Mesenchymal stem cell (in vitro differentiated cells and primary cell): ENCODE measurements around the gene RIMKLB.

Experiments used
- DNase-seq: peaks from one replicate; pipeline ENCODE4 v3.0.0-alpha.2; 2013
- H2AFZ ChIP-seq: one replicate; pipeline ENCODE4 v1.6.1; 2013; ENCODE audit warnings: low read depth, mild to moderate bottlenecking, control low read depth, inconsistent platforms, low read length, moderate library complexity
- H2AK5ac ChIP-seq: 2 replicates; pipeline ENCODE4 v1.6.1; 2013; ENCODE audit warnings: low read length, moderate library complexity, mild to moderate bottlenecking, inconsistent platforms; ENCODE audit not compliant: severe bottlenecking
- H2BK120ac ChIP-seq: one replicate; pipeline ENCODE4 v1.6.1; 2013; ENCODE audit warnings: low read depth, mild to moderate bottlenecking, inconsistent platforms, low read length, moderate library complexity
- H2BK12ac ChIP-seq, 2 experiments: one replicate each; pipeline ENCODE4 v1.6.1; 2013; ENCODE audit warnings: inconsistent platforms in 2 of 2, low read length in 2 of 2, mild to moderate bottlenecking in 2 of 2, moderate library complexity in 2 of 2, control low read depth in 1 of 2
- H2BK15ac ChIP-seq: one replicate; pipeline ENCODE4 v1.6.1; 2013; ENCODE audit warnings: mild to moderate bottlenecking, low read depth, inconsistent platforms; ENCODE audit not compliant: poor library complexity, severe bottlenecking
- H2BK5ac ChIP-seq: 2 replicates; pipeline ENCODE4 v1.6.1; 2013; ENCODE audit warnings: low read depth, mild to moderate bottlenecking, low read length, control low read depth, inconsistent platforms; ENCODE audit not compliant: poor library complexity, severe bottlenecking
- H3K14ac ChIP-seq, 2 experiments: one replicate each; pipeline ENCODE4 v1.6.1; 2013; ENCODE audit warnings: inconsistent platforms in 2 of 2, low read length in 2 of 2, control low read depth in 1 of 2, mild to moderate bottlenecking in 1 of 2, moderate library complexity in 1 of 2
- H3K18ac ChIP-seq, 2 experiments: one replicate each; pipeline ENCODE4 v1.6.1; 2013; ENCODE audit warnings: inconsistent platforms in 2 of 2, low read length in 2 of 2, control low read depth in 1 of 2, low read depth in 1 of 2, mild to moderate bottlenecking in 1 of 2
- H3K23ac ChIP-seq, 2 experiments: one replicate each; pipeline ENCODE4 v1.6.1; 2013; ENCODE audit warnings: inconsistent platforms in 2 of 2, low read length in 2 of 2, mild to moderate bottlenecking in 2 of 2, moderate library complexity in 2 of 2, control low read depth in 1 of 2
- H3K27ac ChIP-seq: 2 replicates; pipeline ENCODE4 v1.5.1; 2013; ENCODE audit warnings: mild to moderate bottlenecking, moderate library complexity, low read length, control low read depth, inconsistent platforms; ENCODE audit not compliant: poor library complexity, severe bottlenecking
- H3K27me3 ChIP-seq, 2 experiments: 2 replicates each; pipeline versions ENCODE4 v1.6.1 to v1.7.0; 2013; ENCODE audit warnings: low read length in 2 of 2, mild to moderate bottlenecking in 2 of 2, moderate library complexity in 2 of 2, control low read depth in 1 of 2, inconsistent platforms in 1 of 2; ENCODE audit not compliant: control insufficient read depth in 1 of 2, insufficient read depth in 1 of 2
- H3K36me3 ChIP-seq, 2 experiments: 2 replicates each; pipeline versions ENCODE4 v1.6.1 to v1.7.0; 2013; ENCODE audit warnings: low read length in 2 of 2, control low read depth in 1 of 2, inconsistent platforms in 1 of 2, low read depth in 1 of 2, mild to moderate bottlenecking in 1 of 2; ENCODE audit not compliant: insufficient read depth in 2 of 2, control insufficient read depth in 1 of 2
- H3K4ac ChIP-seq, 2 experiments: one replicate each; pipeline ENCODE4 v1.6.1; 2013; ENCODE audit warnings: inconsistent platforms in 2 of 2, low read length in 2 of 2, mild to moderate bottlenecking in 2 of 2, moderate library complexity in 2 of 2, control low read depth in 1 of 2, low read depth in 1 of 2
- H3K4me1 ChIP-seq: 2 replicates; pipeline ENCODE4 v1.6.1; 2013; ENCODE audit warnings: low read depth, low read length, control low read depth; ENCODE audit not compliant: control insufficient read depth, insufficient read depth
- H3K4me2 ChIP-seq: 2 replicates; pipeline ENCODE4 v1.6.1; 2013; ENCODE audit warnings: low read length, mild to moderate bottlenecking, inconsistent platforms; ENCODE audit not compliant: poor library complexity, severe bottlenecking
- H3K4me3 ChIP-seq, 2 experiments: 2 replicates each; pipeline versions ENCODE4 v1.5.1 to v1.7.0; 2013; ENCODE audit warnings: low read length in 2 of 2, mild to moderate bottlenecking in 2 of 2, control low read depth in 1 of 2, low read depth in 1 of 2; ENCODE audit not compliant: insufficient read depth in 1 of 2
- H3K79me1 ChIP-seq: replicated peaks from 2 replicates; pipeline ENCODE4 v1.6.1; 2013; ENCODE audit warnings: mild to moderate bottlenecking, control low read depth, low read length, inconsistent platforms; ENCODE audit not compliant: poor library complexity, severe bottlenecking
- H3K9ac ChIP-seq: 2 replicates; pipeline ENCODE4 v1.7.0; 2013; ENCODE audit warnings: mild to moderate bottlenecking, low read length, moderate library complexity
- H3K9me3 ChIP-seq: 2 replicates; pipeline ENCODE4 v1.7.0; 2013; ENCODE audit warnings: mild to moderate bottlenecking, low read length; ENCODE audit not compliant: control insufficient read depth
- H4K8ac ChIP-seq: one replicate; pipeline ENCODE4 v1.6.1; 2013; ENCODE audit warnings: inconsistent platforms, mild to moderate bottlenecking, low read length, moderate library complexity
- H4K91ac ChIP-seq: one replicate; pipeline ENCODE4 v1.6.1; 2013; ENCODE audit warnings: mild to moderate bottlenecking, low read length, inconsistent platforms
- WGBS: methylation state at CpG from one replicate; pipeline ENCODE4 v1.1.7; 2013; ENCODE audit warnings: mixed read lengths; 5-methylcytosine and 5-hydroxymethylcytosine counted together

Gene RIMKLB

GRCh38 chr12:8779281-8779680, 81.5 kb downstream of the RIMKLB start:
- no peak for DNase-seq
- no peaks in the 10 kb centered on the region for H3K9me3 ChIP-seq
- 97% methylated on average over 4 of the region's 4 CpGs for WGBS

GRCh38 chr12:8779862-8780261, 82.1 kb downstream of the RIMKLB start:
- no peak overlapping the region for H3K23ac ChIP-seq
- no peak overlapping the region for H2AK5ac ChIP-seq
- no peak overlapping the region for H2BK15ac ChIP-seq
- H3K4ac ChIP-seq, result no peak overlapping the region
- no CpG with 5 or more reads among the region's 2 CpGs for WGBS
- H2BK12ac ChIP-seq, result no peak overlapping the region
- H3K4me2 ChIP-seq, result no peak overlapping the region
- no peak overlapping the region for H3K4me3 ChIP-seq
- H3K27me3 ChIP-seq, result no peaks in the 10 kb centered on the region
- H2AFZ ChIP-seq, result no peak overlapping the region
- no peak overlapping the region for H3K27ac ChIP-seq
- no peak overlapping the region for H4K8ac ChIP-seq
- H3K4me1 ChIP-seq, result peaks cover 2% of the 10 kb centered on the region
- no peak overlapping the region for H4K91ac ChIP-seq
- no peak overlapping the region for H2BK120ac ChIP-seq
- H3K79me1 ChIP-seq, result peaks cover 7% of the 10 kb centered on the region
- no peaks in the 10 kb centered on the region for H3K9me3 ChIP-seq
- H3K18ac ChIP-seq, result no peak overlapping the region
- H3K36me3 ChIP-seq, result peaks cover 9 to 12% of the 10 kb centered on the region in 2 experiments
- H2BK5ac ChIP-seq, result no peak overlapping the region
- no peak overlapping the region for H3K9ac ChIP-seq
- no peak for DNase-seq
- no peak overlapping the region for H3K14ac ChIP-seq

More at GRCh38 chr12:8779281-8779680, 81.5 kb downstream of the RIMKLB start:
- Histone ChIP-seq H3K23ac (no peak overlapping the region), H3K4me1 (peaks cover 2% of the 10 kb centered on the region), H3K9ac (no peak overlapping the region), H2BK12ac (peak overlapping the region in 1 of 2 experiments; percentile 18), H2BK120ac (no peak overlapping the region), H3K14ac (no peak overlapping the region), H4K91ac (no peak overlapping the region), H4K8ac (no peak overlapping the region), H3K79me1 (peaks cover 7% of the 10 kb centered on the region), H3K4me2 (no peak overlapping the region), H3K4ac (no peak overlapping the region), H3K18ac (no peak overlapping the region), H3K27ac (no peak overlapping the region), H2BK15ac (no peak overlapping the region), H2BK5ac (no peak overlapping the region), H3K36me3 (peaks cover 11 to 12% of the 10 kb centered on the region in 2 experiments), H3K4me3 (no peak overlapping the region), H2AFZ (no peak overlapping the region), H3K27me3 (no peaks in the 10 kb centered on the region), H2AK5ac (no peak overlapping the region)

- Histone ChIP-seq H2AFZ (no peak overlapping the region), H3K23ac (no peak overlapping the region), H3K9me3 (no peaks in the 10 kb centered on the region), H3K4me2 (no peak overlapping the region), H3K79me1 (peaks cover 6% of the 10 kb centered on the region), H3K14ac (no peak overlapping the region), H3K36me3 (peaks cover 7 to 12% of the 10 kb centered on the region in 2 experiments), H3K4ac (no peak overlapping the region), H2BK120ac (no peak overlapping the region), H2BK5ac (no peak overlapping the region), H3K27me3 (no peaks in the 10 kb centered on the region), H2AK5ac (no peak overlapping the region), H3K4me1 (peaks cover 2% of the 10 kb centered on the region), H3K4me3 (no peak overlapping the region), H2BK12ac (no peak overlapping the region), H4K91ac (no peak overlapping the region), H3K9ac (no peak overlapping the region), H3K27ac (no peak overlapping the region), H2BK15ac (no peak overlapping the region), H4K8ac (no peak overlapping the region), H3K18ac (no peak overlapping the region)
- no CpG with 5 or more reads among the region's 1 CpG for WGBS
- DNase-seq, result peak; percentile 50
Measured at GRCh38 chr12:8780389-8780788, 82.6 kb downstream of the RIMKLB start.

- no peak overlapping the region for H3K14ac ChIP-seq
- H2BK120ac ChIP-seq, result no peak overlapping the region
- H3K18ac ChIP-seq, result no peak overlapping the region
- H3K79me1 ChIP-seq, result peaks cover 6% of the 10 kb centered on the region
- H2AFZ ChIP-seq, result no peak overlapping the region
- no peak overlapping the region for H2BK5ac ChIP-seq
- no peak overlapping the region for H2AK5ac ChIP-seq
- no peak overlapping the region for H2BK12ac ChIP-seq
- no peak overlapping the region for H3K4me3 ChIP-seq
- H3K27ac ChIP-seq, result no peak overlapping the region
- H3K4me2 ChIP-seq, result no peak overlapping the region
- no peak overlapping the region for H4K8ac ChIP-seq
- H4K91ac ChIP-seq, result no peak overlapping the region
- H2BK15ac ChIP-seq, result no peak overlapping the region
- no peaks in the 10 kb centered on the region for H3K9me3 ChIP-seq
- H3K36me3 ChIP-seq, result peaks cover 7 to 12% of the 10 kb centered on the region in 2 experiments
- no peak overlapping the region for H3K4ac ChIP-seq
- peaks cover 2% of the 10 kb centered on the region for H3K4me1 ChIP-seq
- H3K9ac ChIP-seq, result no peak overlapping the region
- WGBS, result 100% methylated on average over 2 of the region's 2 CpGs
- H3K27me3 ChIP-seq, result no peaks in the 10 kb centered on the region
- DNase-seq, result no peak
- H3K23ac ChIP-seq, result no peak overlapping the region
Measured at GRCh38 chr12:8781381-8782127, 83.8 kb downstream of the RIMKLB start.
